SHP77 treated with DMSO at 0.1 percent for 48 hours (cell line): Measurements from ENCODE around the gene KIAA0930.

Experiments used
- DNase-seq: peaks from one replicate; lab custom pipeline; 2025; lab: John Stamatoyannopoulos, UW

Gene KIAA0930

DNA sequence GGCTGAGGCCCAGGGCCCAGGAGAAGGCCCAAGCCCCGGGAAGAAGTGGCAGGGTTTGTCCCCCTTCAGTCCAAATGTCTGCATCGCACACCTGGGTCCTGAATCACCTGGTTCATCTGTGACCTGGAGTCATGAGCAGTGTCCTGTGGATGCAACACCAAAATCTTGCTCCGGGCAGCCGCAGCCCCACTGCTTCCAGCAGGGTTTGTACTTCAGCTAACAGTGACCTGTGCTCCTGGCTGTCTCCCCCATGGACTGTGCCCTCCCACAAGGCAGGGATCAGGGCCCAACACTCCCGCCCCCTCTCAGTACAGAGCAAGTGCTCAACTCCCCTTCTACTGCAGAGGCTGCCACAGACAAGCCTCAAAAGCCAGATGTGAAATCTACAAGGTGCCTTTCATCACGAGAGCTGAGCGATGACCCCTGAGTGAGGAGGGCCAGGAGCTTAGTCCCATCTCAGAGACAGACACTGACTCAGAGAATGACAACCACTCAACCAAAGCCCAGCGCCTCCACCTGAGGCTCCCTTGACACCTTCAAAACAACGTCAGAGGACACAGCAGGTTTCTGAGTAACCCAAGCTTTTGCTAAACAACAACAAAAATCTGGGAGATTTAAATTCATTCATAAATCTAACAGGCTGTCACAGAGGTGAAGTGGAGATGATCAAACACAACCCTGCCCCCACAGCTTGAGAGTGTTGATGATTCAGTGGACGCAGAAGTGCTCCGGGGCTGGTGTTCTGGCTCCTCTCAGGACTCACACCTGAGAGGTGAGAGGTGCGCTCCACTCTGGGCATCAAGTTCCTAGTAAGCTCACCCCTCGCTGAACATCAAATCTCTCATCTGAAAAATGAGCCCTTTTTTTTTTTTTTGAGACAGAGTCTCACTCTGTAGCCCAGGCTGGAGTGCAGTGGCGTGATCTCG is 3.4 kb downstream of the KIAA0930 start:
- no peak for DNase-seq

GRCh38 chr22:45235851-45236342 is 4.8 kb downstream of the KIAA0930 start:
- no peak for DNase-seq

GRCh38 chr22:45235101-45235777 is 5.5 kb downstream of the KIAA0930 start:
- no peak for DNase-seq

DNA sequence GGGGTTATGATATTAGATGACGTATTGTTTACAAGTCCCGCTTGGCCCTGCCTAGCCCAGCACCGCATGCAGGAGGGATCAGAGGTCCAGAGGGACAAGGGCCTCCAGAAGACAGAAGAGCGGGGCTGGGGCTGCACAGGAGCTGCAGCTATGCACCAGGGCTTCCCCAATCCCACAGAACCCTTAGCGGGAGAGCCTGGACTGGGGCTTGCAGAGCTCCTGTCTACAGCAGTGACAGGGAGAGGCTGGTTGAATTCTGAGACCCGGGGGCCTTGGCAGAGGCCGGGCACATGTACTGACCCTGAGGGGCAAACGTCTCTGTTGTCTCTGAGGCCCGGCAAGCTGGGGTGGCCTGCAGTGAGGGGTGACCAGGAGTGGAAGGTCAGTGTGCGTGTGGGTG is 6.9 kb downstream of the KIAA0930 start:
- no peak for DNase-seq

- no peak for DNase-seq
Observed at GRCh38 chr22:45233386-45233785, 7.3 kb downstream of the KIAA0930 start.

- DNase-seq = no peak
Observed at GRCh38 chr22:45231293-45231692, 9.4 kb downstream of the KIAA0930 start.

DNA sequence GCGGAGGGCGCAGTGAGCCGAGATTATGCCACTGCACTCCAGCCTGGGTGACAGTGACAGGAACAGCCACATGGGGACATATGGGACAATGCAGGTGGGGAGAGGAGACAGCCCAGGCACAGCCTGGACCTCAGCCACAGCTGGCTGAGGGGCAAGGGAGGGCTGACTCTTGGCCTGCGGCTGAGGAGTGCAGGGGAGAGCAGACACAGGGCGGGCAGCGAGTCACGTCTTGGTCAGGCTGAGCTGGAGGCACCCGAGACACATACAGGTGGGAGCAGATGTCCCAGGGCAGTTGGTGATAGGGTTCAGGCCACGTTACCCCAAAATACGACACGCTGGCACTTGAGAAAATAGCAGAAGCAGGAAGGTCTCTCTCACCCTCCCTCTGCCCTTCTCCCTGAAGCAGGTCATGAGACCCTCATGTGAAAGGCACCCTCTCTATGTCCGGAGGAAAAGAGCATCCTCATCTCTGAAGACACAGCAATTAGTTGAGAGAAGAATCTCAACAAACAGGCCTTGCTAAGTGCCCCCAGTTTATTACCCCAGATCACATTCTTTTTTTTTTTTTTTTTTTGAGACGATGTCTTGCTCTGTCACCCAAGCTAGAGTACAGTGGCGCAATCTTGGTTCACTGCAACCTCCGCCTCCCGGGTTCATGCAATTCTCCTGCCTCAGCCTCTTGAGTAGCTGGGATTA is 10.5 kb downstream of the KIAA0930 start:
- DNase-seq = no peak

DNA sequence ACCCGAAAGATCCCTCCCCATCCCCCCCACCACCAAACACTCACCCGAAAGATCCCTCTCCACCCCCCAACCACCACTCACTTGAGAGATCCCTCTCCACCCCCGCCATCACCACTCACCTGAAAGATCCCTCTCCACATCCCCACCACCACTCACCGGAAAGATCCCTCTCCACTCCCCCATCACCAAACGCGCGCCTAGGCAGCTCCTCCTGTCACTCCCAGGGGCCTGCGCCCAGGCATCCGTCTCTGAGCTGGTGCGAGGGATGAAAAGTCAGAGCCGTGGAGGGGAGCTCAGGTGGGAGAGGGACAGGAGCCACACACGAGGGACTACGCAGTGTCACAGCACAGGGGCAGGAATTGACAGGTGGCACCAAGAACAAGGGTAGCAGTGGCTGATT is 11.5 kb downstream of the KIAA0930 start:
- no peak for DNase-seq

DNA sequence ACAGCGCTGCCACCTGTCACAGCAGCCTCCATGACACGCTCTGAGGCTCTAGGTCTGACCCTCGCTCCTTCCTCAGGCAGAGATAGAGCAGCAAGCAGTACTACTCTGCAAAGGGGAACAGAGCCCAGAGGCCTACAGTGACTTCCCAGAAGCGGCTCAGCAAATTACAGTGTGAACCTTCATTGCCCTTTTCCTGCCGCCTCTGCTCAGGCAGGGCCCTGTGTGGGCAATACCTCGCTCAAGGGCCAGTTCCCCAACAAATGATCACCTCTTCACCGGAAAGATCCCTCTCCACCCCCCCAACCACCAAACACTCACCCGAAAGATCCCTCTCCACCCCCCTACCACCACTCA is 12.3 kb downstream of the KIAA0930 start:
- no peak for DNase-seq

DNA sequence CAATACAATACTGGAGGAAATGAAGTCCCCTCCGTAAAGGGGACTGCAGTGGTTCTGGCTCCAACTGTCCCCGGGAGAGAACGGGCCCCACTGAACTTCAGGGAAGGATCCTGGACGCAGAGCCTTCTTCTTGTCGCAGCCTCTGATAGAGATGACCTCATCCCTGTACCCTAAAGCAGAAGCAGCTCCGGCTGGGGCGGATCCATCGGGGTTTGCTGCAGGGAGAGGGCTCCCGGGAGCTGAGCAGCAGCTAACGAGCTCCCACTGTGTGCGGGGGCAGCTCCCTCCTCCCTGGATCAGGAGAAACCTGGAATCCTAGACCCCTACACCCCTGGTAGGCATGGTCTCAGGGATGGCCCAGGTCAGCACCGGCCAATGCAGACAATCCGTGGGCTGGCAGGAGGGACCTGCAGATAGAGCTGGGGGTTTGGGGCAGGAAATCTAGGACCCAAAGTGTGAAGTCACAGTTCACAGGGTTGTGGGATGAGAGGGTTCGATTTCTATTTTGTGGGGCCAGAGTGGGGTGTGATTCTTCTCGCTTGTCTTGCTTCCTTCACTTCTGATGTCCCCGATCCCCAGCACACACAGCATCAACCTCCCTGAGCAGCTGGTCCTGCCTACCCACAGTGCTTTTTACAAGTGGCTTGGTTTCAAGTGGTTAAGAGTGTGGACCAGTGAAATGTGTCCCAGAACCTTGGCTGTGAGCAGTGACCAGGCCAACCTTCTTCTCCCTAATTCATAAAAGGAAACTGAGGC is 12.9 kb downstream of the KIAA0930 start:
- DNase-seq = no peak

DNA sequence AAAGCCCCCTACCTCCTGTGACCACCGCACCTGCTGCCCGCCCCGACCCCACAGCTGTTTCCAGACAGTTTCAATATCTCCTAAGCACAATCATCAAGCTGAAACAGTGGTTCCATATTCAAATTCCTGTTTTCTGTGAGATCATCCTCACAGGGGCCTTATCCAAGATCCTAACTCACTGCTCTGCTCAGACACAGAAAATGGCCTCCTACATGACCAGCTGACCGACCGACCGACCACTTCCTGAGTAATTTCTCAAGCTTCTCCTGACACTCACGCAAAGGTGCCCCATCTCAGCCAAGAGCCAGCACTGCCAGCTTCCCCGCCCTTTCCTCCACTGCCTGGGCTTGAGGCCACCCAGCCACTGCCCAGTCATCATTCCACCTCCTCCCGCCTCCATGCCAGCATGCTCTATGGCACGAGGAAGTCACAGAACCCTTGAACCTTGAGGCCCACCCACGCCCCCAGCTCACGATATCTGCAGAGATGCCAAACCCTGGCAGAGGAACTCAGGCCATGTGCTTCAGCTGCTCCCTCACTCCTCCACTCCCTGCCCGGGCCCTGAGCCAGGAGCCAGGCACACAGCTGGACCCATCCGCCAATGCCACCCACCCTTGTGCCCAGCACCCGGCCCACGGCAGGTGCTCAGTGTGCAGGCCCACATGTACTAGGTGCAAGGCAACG is 14.0 kb downstream of the KIAA0930 start:
- DNase-seq = no peak

DNA sequence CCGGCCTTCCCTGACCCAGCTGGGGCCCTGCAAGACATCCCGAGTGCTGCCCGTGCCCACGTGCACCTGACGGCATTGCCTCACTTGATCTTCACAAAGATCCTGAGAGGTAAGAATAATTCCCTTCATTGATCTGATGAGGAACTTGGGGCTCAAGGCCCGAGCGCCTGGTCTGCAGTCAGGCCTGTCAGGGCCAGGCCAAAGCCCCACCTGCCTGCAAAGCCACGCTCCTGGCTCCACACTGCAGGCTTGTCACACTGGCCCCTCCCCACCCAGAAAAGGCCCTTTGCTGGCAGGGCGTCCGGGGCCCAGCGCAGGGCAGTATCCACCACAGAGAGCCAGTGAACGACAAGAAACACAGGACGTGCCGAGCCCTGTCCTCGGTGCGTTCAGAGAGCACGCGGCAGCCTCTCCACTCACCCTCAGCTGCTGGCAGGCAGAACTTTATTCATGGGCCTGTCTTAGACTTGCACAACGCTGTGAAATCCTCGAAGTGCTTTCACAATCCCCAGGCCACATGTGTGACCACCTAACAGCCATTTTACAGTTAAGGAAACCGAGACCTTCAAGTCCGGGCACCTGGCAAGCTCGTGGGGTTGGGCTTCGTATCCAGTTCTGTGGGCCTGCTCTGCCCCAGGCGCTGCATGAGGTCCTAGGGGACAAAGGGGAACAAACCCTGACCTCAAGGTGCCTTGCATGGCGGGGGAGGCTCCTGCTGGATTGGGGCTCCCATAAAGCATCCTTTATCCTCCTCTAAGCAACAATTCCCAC is 14.8 kb downstream of the KIAA0930 start:
- DNase-seq = no peak

DNA sequence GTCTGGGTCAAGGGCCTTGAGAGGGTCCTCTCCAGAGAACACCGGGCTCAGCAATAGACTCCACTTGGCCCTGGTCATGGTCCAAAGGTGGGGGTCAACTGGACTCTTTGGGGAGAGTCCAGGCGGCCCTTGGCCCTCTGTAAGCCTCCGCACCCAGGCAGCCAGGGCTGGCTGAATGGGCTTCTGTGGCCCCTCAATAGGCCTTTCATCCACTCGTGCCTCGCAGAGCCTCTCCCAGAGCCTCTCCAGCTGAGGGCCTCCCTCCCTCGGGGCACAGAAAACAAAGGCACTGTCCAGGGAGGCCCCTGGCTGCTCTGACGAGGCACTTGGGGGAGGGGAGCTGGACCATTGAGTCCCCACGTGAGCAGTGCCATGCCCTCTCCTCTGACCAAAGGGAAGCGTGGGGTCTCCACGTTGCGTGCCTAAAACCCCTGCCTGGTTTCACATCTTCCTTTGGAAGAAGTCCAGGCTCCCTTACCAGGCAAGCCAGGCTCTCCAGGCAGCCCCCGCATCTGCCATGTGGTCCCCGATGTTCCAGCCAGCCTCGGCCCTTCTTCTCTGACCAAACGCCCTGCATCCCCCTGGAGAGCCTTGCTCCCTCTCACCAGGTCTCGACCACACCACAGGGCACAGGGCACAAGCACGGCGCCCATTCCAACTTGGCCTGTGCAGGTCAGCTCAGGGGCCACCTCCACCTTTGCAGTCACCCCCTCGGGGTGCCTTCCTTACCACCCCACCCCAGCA is 15.5 kb downstream of the KIAA0930 start:
- DNase-seq = no peak

DNA sequence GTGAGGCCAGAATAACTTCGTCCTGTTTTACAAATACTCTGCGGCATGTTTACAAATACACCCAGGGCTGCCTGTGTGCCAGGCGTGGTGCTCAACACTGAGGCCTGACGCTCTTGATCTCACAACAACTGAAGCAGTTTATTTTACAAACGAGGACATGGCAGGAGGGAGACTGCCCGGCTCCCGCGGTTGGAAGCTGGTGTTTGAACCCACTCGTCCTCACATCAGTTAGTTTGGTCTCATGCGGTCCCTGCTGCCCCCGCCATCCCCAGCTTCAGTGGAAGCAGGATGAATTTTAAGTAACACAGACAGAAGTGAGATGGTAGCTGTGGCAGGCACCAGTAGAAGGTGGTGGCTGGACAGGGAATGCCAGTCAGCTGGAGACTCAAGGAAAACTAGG is 16.4 kb downstream of the KIAA0930 start:
- DNase-seq = no peak

GRCh38 chr22:45223304-45224117 is 17.2 kb downstream of the KIAA0930 start:
- no peak for DNase-seq

DNA sequence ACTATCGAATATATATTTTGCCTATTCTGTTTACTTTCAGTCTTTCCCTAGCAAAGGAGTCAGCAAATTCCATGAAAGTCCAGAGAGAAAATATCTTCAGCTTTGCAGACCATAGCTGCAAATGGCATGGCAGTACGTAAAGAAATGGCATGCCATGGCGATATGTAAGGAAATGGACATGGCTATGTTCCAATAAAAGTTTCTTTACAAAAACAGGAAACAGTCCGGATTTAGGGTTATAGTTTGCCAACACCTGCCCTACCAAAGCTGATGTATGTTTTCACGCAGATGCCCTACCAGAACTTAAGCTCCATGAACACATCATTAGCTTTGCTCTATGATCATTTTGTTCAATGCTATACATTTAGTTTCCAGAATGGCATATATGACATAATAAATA is 19.5 kb downstream of the KIAA0930 start:
- no peak for DNase-seq

DNA sequence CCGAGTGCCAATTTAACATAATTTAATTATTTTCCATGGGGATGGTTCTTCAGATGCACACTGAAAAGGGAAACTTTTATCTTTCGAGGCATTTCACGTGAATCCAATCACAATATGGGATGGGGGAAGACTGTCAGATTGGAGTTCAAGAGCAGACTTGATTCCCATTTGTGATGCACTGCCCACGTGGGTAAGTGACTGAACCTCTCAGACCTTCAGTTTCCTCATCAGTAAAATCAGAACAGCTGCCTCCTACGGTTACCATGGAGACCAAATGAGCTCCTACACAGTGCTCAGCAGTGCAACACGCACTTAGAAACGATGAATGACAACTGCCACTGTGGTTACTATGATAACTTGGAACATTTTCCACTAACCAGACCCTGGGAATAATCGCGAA is 21.7 kb downstream of the KIAA0930 start:
- peak; percentile 80 for DNase-seq

GRCh38 chr22:45217806-45218205 is 22.9 kb downstream of the KIAA0930 start:
- no peak for DNase-seq

GRCh38 chr22:45217345-45217744 is 23.3 kb downstream of the KIAA0930 start:
- no peak for DNase-seq
